Thoracic aorta (tissue), 2 donors: ENCODE data around the gene NF2. TPM values are rescaled to one million over a fixed set of nuclear protein-coding genes. Genes with fewer than 3 reads are reported as not detected.

Source experiments
- ATAC-seq: fragments of 150-250 bp; one replicate; pipeline ENCODE4 v1.8.0; 2017; ENCODE audit warnings: low read depth; ENCODE audit not compliant: insufficient number of reproducible peaks, low FRiP score
- DNase-seq: peaks from one replicate; pipeline ENCODE4 v3.0.0-alpha.2; 2020; ENCODE audit warnings: low spot score
- H3K27ac ChIP-seq, 2 donors: fragments of 200-600 bp; sonication (generic); 1 replicate in 1 of 2; 2 replicates in 1 of 2; pipeline ENCODE4 v1.5.1; 2016; ENCODE audit warnings: mild to moderate bottlenecking in 2 of 2, moderate library complexity in 2 of 2
- H3K27me3 ChIP-seq: fragments of 200-600 bp; sonication (generic); replicated peaks from 2 replicates; pipeline ENCODE4 v1.6.0; 2016; ENCODE audit warnings: mild to moderate bottlenecking; ENCODE audit not compliant: insufficient read depth
- H3K36me3 ChIP-seq: fragments of 200-600 bp; sonication (generic); one replicate; pipeline ENCODE4 v1.5.1; 2016
- H3K4me1 ChIP-seq, 2 donors: fragments of 200-600 bp; sonication (generic); 1 replicate in 1 of 2; 2 replicates in 1 of 2; pipeline versions ENCODE4 v1.5.1 to v1.6.0; 2016; ENCODE audit warnings: low read depth in 2 of 2, mild to moderate bottlenecking in 1 of 2; ENCODE audit not compliant: control insufficient read depth in 1 of 2
- H3K4me3 ChIP-seq: fragments of 200-600 bp; sonication (generic); 2 replicates; pipeline ENCODE4 v1.5.1; 2016; ENCODE audit warnings: mild to moderate bottlenecking
- H3K9me3 ChIP-seq: fragments of 200-600 bp; sonication (generic); 2 replicates; pipeline ENCODE4 v1.5.1; 2016
- total RNA-seq, 2 donors: library from RNA; depleted of rRNA; stranded (reverse); fragments of >200 nt; gene quantifications; one replicate each; pipeline versions ENCODE4 v1.1.0 to v1.2.3, GENCODE V29; 2016
- TF ChIP-seq, protein P1 (sequence below): fragments of 200-600 bp; sonication (generic); IDR thresholded peaks from one replicate; pipeline ENCODE4 v1.5.1; 2019; ENCODE audit warnings: antibody characterized with exemption

Gene NF2
- total RNA-seq, 2 donors from 2014 or later = 37.1 to 41.2 TPM

DNA sequence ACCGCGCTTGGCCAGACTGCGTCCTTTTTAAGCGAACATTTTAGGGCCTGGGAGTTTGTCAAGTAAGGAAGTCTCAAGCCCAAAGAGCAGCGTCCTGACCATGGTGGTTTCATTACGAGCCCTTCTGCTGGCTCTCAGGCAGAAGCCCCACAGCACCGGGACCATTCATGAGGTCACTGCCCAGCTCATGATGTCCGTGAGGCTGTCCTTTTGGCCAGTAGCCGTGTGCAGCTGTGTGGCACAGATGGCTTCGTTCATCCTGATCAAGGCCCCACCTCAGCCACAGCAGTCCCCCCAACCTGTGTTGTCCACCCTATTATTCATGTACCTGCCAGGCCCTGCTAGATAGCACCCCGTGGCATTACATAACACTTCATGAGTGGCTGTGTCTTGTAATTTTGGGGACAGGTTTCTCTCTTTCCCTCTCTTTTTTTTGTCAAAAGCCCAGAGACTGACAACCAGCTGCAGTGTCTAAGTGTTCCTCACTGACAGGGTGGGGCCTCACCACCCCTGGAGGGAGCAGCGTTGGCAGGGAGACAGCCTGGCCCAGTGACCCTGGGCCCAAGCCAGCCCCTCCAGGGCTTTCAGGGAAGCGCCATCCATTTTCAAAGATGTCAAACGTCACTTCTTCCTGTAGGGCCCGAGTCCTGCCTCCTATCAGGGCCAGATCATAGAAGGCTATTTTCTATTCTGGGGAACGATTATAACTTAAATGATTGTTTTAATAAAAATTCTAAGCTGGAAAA lies 94.6 kb downstream of the NF2 start:
- Histone ChIP-seq H3K27ac (no peak overlapping the region), H3K4me1 (peaks cover 0 to 10% of the 10 kb centered on the region in 2 donors), H3K4me3 (no peak overlapping the region), H3K36me3 (peaks cover 11% of the 10 kb centered on the region), H3K9me3 (no peaks in the 10 kb centered on the region), H3K27me3 (no peaks in the 10 kb centered on the region)
- TF ChIP-seq, protein P1, sequence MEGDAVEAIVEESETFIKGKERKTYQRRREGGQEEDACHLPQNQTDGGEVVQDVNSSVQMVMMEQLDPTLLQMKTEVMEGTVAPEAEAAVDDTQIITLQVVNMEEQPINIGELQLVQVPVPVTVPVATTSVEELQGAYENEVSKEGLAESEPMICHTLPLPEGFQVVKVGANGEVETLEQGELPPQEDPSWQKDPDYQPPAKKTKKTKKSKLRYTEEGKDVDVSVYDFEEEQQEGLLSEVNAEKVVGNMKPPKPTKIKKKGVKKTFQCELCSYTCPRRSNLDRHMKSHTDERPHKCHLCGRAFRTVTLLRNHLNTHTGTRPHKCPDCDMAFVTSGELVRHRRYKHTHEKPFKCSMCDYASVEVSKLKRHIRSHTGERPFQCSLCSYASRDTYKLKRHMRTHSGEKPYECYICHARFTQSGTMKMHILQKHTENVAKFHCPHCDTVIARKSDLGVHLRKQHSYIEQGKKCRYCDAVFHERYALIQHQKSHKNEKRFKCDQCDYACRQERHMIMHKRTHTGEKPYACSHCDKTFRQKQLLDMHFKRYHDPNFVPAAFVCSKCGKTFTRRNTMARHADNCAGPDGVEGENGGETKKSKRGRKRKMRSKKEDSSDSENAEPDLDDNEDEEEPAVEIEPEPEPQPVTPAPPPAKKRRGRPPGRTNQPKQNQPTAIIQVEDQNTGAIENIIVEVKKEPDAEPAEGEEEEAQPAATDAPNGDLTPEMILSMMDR = no peak
- ATAC-seq = no peak
- DNase-seq = no peak

DNA sequence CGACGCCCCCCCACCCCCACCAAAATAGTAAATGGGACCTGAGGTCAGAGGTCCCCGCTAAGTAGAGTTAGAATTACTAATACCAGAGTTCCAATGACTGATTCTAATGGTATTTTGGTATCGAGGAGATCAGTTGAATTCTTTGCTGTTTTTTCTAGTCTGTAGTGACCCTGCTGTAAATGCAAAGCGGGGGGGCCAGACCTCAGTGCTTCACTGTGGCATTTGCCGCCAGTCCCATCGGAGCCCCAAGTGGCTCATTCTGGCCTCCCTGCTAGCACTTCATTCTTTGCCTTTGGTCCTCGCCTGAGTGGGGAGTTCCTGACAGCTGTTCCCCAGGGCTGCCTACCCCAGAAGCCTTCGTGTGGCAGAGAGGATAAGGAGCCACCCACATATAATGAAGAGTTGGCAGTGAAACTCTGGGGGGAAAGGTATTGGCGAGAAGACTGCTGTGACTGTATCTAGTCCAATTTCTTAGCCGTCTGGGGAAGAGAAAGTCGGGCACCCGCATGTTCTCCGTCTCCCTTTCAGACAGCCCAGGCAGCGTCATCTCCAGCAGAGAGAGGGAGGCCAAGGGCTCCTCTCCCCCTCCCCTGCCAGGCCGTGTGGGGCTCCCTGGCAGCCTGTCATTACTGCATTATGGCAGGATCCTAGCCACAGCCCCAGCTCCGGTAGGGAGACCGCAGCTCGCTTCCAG lies 96.9 kb downstream of the NF2 start:
- Histone ChIP-seq H3K36me3 (peaks cover under 1% of the 10 kb centered on the region), H3K9me3 (no peaks in the 10 kb centered on the region), H3K27me3 (no peaks in the 10 kb centered on the region), H3K4me3 (no peak overlapping the region), H3K27ac (no peak overlapping the region), H3K4me1 (peaks cover 0 to 14% of the 10 kb centered on the region in 2 donors)
- TF ChIP-seq, protein P1 = no peak
- no peak for ATAC-seq
- DNase-seq = no peak

DNA sequence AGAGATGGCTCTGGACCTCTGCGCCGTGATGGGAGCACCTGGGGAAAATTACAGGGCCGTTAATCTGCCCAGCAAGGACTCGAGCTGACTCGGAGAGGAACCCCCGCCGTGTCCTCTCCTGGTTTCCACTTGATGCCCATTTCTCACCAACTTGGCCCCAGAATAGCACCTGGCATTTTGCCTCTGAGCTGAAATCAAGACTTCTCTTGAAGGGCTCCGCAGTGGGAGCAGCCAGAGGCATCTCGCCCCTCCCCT lies 97.4 kb downstream of the NF2 start:
- no peaks in the 10 kb centered on the region for H3K27me3 ChIP-seq
- no peaks in the 10 kb centered on the region for H3K9me3 ChIP-seq
- H3K4me3 ChIP-seq = no peak overlapping the region
- H3K4me1 ChIP-seq = peaks cover 0 to 14% of the 10 kb centered on the region in 2 donors
- no peaks in the 10 kb centered on the region for H3K36me3 ChIP-seq
- TF ChIP-seq, protein P1 = no peak
- H3K27ac ChIP-seq = no peak overlapping the region
- no peak for DNase-seq
- no peak for ATAC-seq

DNA sequence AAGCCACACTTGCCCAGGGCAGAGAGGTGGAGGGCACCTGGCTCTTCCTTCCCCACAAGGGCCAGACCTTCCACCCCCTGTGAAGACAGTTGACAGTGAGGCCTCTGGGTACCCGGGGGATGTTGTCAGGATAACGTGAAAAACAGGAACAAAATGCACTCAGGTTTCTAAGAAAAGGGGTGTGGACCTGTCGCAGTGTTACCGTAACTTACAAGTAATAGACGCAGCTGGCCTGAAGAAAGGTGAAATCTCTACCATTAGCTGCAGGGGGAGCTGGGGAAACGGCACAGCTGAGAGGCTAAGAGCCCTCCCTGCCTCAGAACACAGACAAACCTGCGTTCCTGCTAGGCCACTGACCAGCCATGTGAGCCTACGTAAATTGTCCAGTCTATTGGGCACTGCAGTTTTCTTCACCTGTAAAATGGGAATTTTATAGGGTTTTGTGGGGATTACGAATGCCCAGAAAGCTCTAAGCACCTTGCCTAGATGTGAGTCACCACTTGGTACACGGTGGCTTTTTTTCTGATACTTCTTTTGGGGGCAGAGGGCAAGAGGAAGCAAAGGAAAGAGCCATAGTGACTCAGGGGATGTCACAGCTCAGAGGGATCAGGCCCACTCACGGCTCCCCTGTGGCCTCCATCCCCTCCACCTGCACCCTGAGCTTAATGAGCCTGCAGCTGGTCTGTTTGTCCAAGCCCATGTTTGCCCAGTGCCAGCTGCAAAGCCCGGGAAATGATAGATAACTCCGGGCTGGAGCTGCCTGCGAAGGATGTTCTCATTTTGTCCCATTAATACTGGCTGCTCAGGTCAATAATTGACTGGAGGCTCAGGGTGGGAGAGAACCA lies 97.9 kb downstream of the NF2 start:
- Histone ChIP-seq H3K4me3 (no peak overlapping the region), H3K9me3 (no peaks in the 10 kb centered on the region), H3K27ac (no peak overlapping the region), H3K27me3 (no peaks in the 10 kb centered on the region), H3K36me3 (no peaks in the 10 kb centered on the region), H3K4me1 (peaks cover 0 to 14% of the 10 kb centered on the region in 2 donors)
- TF ChIP-seq, protein P1 = no peak
- ATAC-seq (no peak), DNase-seq (no peak)
